ENCODE measurements around the gene MEGF6.
"Not testable (repeated sequence)": the region's sequence is repeated elsewhere in the genome, so short reads cannot be mapped to it uniquely, and the experiment has no call there.

The MEGF6 gene

GRCh38 chr1:3590951-3591865 lies 20.1 kb downstream of the MEGF6 start:
- DNase-seq = no peak

GRCh38 chr1:3590139-3590763 lies 21.1 kb downstream of the MEGF6 start:
- no peak for DNase-seq

GRCh38 chr1:3588395-3588794 lies 22.9 kb downstream of the MEGF6 start:
- DNase-seq = no peak

GRCh38 chr1:3586986-3587759 lies 24.1 kb downstream of the MEGF6 start:
- DNase-seq = no peak

- DNase-seq = no peak
Observed at GRCh38 chr1:3585940-3586568, 25.3 kb downstream of the MEGF6 start.

- not testable (repeated sequence) for DNase-seq
Observed at GRCh38 chr1:3585353-3585868, 25.9 kb downstream of the MEGF6 start.

- DNase-seq = no peak
Observed at GRCh38 chr1:3584915-3585314, 26.4 kb downstream of the MEGF6 start.

GRCh38 chr1:3583751-3584150 lies 27.6 kb downstream of the MEGF6 start:
- not testable (repeated sequence) for DNase-seq

GRCh38 chr1:3581296-3582036 lies 29.8 kb downstream of the MEGF6 start:
- no peak for DNase-seq

GRCh38 chr1:3580231-3580630 lies 31.1 kb downstream of the MEGF6 start:
- DNase-seq = no peak

- DNase-seq = no peak
Observed at GRCh38 chr1:3579626-3580025, 31.7 kb downstream of the MEGF6 start.

- no peak for DNase-seq
Observed at GRCh38 chr1:3578906-3579305, 32.4 kb downstream of the MEGF6 start.

- no peak for DNase-seq
Observed at GRCh38 chr1:3578433-3578805, 32.9 kb downstream of the MEGF6 start.

- DNase-seq = no peak
Observed at GRCh38 chr1:3577711-3578432, 33.4 kb downstream of the MEGF6 start.

- no peak for DNase-seq
Observed at GRCh38 chr1:3577300-3577699, 34.0 kb downstream of the MEGF6 start.

GRCh38 chr1:3575993-3576392 lies 35.3 kb downstream of the MEGF6 start:
- DNase-seq = no peak

- not testable (repeated sequence) for DNase-seq
Observed at GRCh38 chr1:3575515-3575914, 35.8 kb downstream of the MEGF6 start.

GRCh38 chr1:3573500-3573899 lies 37.8 kb downstream of the MEGF6 start:
- no peak for DNase-seq

GRCh38 chr1:3572638-3573037 lies 38.7 kb downstream of the MEGF6 start:
- DNase-seq = not testable (repeated sequence)

GRCh38 chr1:3571263-3571662 lies 40.0 kb downstream of the MEGF6 start:
- no peak for DNase-seq

All from activated CD4-positive, alpha-beta T cell treated with anti-CD3 and anti-CD28 coated beads, Interleukin-2, amount 50 U/mL, for 16 hours (primary cell).